GM13976 (cell line): ENCODE data around the gene TOR4A.
"Not testable (repeated sequence)": the region's sequence is repeated elsewhere in the genome, so short reads cannot be mapped to it uniquely, and the experiment has no call there.

Experiments
- DNase-seq: peaks from one replicate; pipeline ENCODE4 v3.0.0; 2012; ENCODE audit warnings: low spot score
- in situ Hi-C: fragments of 300-500 bp; cut with MboI; formaldehyde crosslinking; loops from one replicate; pipeline ENCODE4 v1.12.0; 2022; ENCODE audit warnings: low sequenced_read_pairs, mixed read lengths, inconsistent platforms; ENCODE audit not compliant: unreplicated experiment
- TF ChIP-seq, protein P1 (sequence below): IDR thresholded peaks from 2 replicates; pipeline ENCODE4 v1.5.1; 2012; ENCODE audit warnings: borderline replicate concordance, mild to moderate bottlenecking; ENCODE audit not compliant: insufficient read depth; ENCODE audit errors: extremely low read depth, missing control alignments, control extremely low read depth

The TOR4A gene

GRCh38 chr9:137323531-137324331 lies 46.2 kb downstream of the TOR4A start:
- in situ Hi-C loops, result no loop called here
- TF ChIP-seq, protein P1, sequence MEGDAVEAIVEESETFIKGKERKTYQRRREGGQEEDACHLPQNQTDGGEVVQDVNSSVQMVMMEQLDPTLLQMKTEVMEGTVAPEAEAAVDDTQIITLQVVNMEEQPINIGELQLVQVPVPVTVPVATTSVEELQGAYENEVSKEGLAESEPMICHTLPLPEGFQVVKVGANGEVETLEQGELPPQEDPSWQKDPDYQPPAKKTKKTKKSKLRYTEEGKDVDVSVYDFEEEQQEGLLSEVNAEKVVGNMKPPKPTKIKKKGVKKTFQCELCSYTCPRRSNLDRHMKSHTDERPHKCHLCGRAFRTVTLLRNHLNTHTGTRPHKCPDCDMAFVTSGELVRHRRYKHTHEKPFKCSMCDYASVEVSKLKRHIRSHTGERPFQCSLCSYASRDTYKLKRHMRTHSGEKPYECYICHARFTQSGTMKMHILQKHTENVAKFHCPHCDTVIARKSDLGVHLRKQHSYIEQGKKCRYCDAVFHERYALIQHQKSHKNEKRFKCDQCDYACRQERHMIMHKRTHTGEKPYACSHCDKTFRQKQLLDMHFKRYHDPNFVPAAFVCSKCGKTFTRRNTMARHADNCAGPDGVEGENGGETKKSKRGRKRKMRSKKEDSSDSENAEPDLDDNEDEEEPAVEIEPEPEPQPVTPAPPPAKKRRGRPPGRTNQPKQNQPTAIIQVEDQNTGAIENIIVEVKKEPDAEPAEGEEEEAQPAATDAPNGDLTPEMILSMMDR, result no peak
- DNase-seq, result no peak

DNA sequence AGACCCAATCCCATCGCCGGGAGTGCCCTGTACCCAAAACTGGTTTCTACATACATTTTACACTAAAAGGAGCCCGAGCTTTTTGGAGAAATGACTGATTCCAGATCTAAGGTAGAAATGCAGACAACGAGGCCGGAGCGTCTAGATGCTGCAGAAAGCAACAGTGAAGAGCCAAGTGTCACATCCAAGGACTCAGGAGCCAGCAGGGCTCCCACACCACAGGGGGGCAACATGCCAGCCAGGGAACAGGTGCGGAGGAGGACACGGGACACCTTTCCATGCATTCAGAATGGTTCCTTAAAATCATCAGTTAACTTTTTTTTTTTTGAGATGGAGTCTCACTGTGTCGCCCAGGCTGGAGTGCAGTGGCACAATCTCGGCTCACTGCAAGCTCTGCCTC lies 47.6 kb downstream of the TOR4A start:
- DNase-seq, result no peak
- TF ChIP-seq, protein P1, result no peak
- in situ Hi-C loops, result no loop called here

DNA sequence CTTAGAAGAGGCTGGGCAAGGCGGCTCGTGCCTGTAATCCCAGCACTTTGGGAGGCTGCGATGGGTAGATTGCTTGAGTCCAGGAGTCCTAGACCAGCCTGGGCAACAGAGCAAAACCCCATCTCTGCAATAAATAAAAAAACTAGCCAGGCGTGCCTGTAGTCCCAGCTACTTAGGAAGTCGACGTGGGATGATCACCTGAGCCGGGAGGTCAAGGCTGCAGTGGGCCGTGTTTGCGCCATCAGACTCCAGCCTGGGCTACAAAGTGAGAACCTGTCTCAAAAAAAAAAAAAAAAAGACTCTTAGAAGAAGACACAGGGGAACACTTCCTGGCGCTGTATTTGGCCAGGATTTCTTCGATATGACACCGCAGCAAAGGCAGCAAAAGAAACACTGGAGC lies 48.3 kb downstream of the TOR4A start:
- TF ChIP-seq, protein P1, result no peak
- in situ Hi-C loops, result no loop called here
- DNase-seq, result no peak

DNA sequence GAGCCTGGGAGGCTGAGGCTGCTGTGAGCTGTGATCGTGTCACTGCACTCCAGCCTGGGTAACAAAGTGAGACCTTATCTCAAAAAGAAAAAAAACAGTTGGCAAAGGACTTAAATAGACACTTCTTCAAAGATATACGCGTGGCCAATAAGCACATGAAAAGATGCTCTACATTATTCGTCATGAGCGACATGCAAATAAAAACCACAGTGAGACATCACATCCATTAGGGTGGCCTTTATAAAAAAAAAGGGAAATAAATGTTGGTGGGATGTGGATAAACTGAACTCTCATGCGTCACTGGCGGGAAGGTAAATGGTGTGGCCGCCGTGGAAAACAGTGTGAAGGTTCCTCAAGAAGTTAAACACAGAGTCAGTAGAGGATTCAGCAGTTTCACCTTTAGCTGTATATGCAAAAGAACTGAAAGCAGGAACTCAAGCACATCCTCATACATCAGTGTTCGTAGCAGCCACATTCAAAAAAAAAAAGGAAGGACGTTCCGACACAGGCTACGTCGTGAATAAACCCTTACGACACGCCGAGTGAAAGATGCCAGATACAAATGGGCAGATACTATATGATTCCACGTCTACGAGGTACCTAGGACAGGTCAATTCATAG lies 49.0 kb downstream of the TOR4A start:
- in situ Hi-C loops, result no loop called here
- peak; percentile 42 for DNase-seq
- TF ChIP-seq, protein P1, result no peak

- in situ Hi-C loops, DNase-seq: not testable (repeated sequence)
Measured at GRCh38 chr9:137327641-137328550, 50.4 kb downstream of the TOR4A start.

- in situ Hi-C loops, result not testable (repeated sequence)
Measured at GRCh38 chr9:137329590-137329989, 52.1 kb downstream of the TOR4A start.

DNA sequence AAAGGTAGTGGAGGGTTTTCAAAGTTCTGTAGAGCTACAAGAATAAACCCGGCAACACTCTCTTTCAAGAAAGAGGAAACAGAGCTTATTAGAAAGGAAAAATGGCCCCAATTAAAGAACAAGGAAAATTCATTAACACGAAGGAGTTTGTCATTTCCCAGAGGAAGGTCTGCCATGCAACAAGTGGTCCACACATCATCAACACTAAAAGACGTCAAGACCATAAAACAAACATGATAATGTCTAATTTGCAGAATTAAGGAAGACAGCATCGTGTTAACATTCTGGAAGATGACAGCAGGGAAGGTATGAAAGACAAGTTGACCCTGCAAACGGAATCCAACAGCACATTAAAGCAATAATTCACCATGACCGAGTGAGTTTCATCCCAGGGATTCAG lies 53.2 kb downstream of the TOR4A start:
- TF ChIP-seq, protein P1, result no peak
- in situ Hi-C loops, result no loop called here

More at GRCh38 chr9:137329590-137329989, 52.1 kb downstream of the TOR4A start:
- DNase-seq, result not testable (repeated sequence)

More for the DNA sequence above, 53.2 kb downstream of the TOR4A start:
- no peak for DNase-seq
